ENCODE data around the gene MRPS9. TPM values are rescaled to one million over a fixed set of nuclear protein-coding genes. Genes with fewer than 3 reads are reported as not detected.

Gene MRPS9
- total and polyA plus RNA-seq, 2 of the 13 experiments (the other 11 are each of a cell fraction or from before 2014, with no cell fraction given): 31.2 to 91.8 TPM

DNA sequence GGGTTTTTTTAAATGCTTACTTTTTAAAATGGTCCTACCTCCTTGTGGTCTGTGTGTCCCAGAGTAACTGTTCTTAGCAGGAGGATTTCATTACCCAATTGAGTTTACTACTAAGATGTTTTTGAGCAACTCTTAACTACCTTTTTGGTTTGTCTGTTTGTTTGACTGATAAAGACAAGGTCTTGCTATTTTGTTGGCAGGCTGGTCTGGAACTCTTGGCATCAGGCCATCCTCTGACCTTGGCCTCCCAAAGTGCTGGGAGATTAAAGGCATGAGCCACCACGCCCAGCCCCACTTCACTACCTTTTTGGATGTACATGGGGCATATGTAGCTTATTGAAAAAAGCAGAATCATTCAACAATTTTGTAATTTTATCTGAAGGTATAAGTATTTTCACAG is 14.9 kb downstream of the MRPS9 start (continued):
- TF ChIP-seq HNRNPH1 (optimal IDR thresholded peaks at IDR 0.05; ENCODE audit: low read depth, low read length) (no peak), SNAI1 (CRISPR knock-in tag; IDR thresholded peaks at IDR 0.05; ENCODE audit: borderline replicate concordance) (no peak), ZNF207 (IDR thresholded peaks at IDR 0.05; ENCODE audit: borderline replicate concordance) (no peak), LCORL (IDR thresholded peaks at IDR 0.05) (no peak), LCORL (CRISPR knock-in tag; IDR thresholded peaks at IDR 0.05) (no peak), TCF7 (IDR thresholded peaks at IDR 0.05; ENCODE audit: low read depth) (peak; percentile 48; the same call in 1 of the 2 replicates), RBFOX2 (IDR thresholded peaks at IDR 0.05; ENCODE audit: low read depth, low read length) (no peak), GATAD2A (CRISPR knock-in tag; IDR thresholded peaks at IDR 0.05) (peak; percentile 44; the same call in 1 of the 2 replicates), MTA3 (CRISPR knock-in tag; IDR thresholded peaks at IDR 0.05) (no peak), EEA1 (CRISPR knock-in tag; IDR thresholded peaks at IDR 0.05; ENCODE audit: borderline replicate concordance) (no peak), GTF2F1 (IDR thresholded peaks at IDR 0.05; ENCODE audit: low read length) (no peak), PCBP2 (optimal IDR thresholded peaks at IDR 0.05; ENCODE audit: low read depth, low read length, poor library complexity, severe bottlenecking) (no peak), ZBTB7A (CRISPR knock-in tag; IDR thresholded peaks at IDR 0.05) (no peak), KDM1A (CRISPR knock-in tag; IDR thresholded peaks at IDR 0.05) (no peak), ZNF333 (CRISPR knock-in tag; IDR thresholded peaks at IDR 0.05; ENCODE audit: borderline replicate concordance) (no peak), NRL (CRISPR knock-in tag; IDR thresholded peaks at IDR 0.05; ENCODE audit: borderline replicate concordance) (no peak)
- TF ChIP-seq, protein P1, sequence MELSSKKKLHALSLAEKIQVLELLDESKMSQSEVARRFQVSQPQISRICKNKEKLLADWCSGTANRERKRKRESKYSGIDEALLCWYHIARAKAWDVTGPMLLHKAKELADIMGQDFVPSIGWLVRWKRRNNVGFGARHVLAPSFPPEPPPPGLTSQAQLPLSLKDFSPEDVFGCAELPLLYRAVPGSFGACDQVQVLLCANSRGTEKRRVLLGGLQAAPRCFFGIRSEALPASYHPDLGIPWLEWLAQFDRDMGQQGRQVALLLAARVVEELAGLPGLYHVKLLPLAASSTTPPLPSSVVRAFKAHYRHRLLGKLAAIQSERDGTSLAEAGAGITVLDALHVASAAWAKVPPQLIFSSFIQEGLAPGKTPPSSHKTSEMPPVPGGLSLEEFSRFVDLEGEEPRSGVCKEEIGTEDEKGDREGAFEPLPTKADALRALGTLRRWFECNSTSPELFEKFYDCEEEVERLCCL (CRISPR knock-in tag; IDR thresholded peaks at IDR 0.05; ENCODE audit: borderline replicate concordance): no peak
- TF ChIP-seq, protein P2, sequence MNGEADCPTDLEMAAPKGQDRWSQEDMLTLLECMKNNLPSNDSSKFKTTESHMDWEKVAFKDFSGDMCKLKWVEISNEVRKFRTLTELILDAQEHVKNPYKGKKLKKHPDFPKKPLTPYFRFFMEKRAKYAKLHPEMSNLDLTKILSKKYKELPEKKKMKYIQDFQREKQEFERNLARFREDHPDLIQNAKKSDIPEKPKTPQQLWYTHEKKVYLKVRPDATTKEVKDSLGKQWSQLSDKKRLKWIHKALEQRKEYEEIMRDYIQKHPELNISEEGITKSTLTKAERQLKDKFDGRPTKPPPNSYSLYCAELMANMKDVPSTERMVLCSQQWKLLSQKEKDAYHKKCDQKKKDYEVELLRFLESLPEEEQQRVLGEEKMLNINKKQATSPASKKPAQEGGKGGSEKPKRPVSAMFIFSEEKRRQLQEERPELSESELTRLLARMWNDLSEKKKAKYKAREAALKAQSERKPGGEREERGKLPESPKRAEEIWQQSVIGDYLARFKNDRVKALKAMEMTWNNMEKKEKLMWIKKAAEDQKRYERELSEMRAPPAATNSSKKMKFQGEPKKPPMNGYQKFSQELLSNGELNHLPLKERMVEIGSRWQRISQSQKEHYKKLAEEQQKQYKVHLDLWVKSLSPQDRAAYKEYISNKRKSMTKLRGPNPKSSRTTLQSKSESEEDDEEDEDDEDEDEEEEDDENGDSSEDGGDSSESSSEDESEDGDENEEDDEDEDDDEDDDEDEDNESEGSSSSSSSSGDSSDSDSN (CRISPR knock-in tag; IDR thresholded peaks at IDR 0.05): no peak
- TF ChIP-seq, protein P3, sequence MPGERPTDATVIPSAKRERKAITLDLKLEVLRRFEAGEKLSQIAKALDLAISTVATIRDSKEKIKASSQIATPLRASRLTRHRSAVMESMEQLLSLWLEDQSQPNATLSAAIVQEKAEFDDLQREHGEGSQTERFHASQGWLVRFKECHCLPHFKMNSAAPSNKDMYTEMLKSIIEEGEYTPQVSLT (CRISPR knock-in tag; IDR thresholded peaks at IDR 0.05; ENCODE audit: borderline replicate concordance, low read depth): no peak
- TF ChIP-seq, protein P4, sequence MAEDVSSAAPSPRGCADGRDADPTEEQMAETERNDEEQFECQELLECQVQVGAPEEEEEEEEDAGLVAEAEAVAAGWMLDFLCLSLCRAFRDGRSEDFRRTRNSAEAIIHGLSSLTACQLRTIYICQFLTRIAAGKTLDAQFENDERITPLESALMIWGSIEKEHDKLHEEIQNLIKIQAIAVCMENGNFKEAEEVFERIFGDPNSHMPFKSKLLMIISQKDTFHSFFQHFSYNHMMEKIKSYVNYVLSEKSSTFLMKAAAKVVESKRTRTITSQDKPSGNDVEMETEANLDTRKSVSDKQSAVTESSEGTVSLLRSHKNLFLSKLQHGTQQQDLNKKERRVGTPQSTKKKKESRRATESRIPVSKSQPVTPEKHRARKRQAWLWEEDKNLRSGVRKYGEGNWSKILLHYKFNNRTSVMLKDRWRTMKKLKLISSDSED (CRISPR knock-in tag; IDR thresholded peaks at IDR 0.05): no peak
- TF ChIP-seq, protein P5, sequence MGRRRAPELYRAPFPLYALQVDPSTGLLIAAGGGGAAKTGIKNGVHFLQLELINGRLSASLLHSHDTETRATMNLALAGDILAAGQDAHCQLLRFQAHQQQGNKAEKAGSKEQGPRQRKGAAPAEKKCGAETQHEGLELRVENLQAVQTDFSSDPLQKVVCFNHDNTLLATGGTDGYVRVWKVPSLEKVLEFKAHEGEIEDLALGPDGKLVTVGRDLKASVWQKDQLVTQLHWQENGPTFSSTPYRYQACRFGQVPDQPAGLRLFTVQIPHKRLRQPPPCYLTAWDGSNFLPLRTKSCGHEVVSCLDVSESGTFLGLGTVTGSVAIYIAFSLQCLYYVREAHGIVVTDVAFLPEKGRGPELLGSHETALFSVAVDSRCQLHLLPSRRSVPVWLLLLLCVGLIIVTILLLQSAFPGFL (CRISPR knock-in tag; IDR thresholded peaks at IDR 0.05): no peak
- TF ChIP-seq, protein P6, sequence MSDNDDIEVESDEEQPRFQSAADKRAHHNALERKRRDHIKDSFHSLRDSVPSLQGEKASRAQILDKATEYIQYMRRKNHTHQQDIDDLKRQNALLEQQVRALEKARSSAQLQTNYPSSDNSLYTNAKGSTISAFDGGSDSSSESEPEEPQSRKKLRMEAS (IDR thresholded peaks at IDR 0.05): no peak
- TF ChIP-seq, protein P7, sequence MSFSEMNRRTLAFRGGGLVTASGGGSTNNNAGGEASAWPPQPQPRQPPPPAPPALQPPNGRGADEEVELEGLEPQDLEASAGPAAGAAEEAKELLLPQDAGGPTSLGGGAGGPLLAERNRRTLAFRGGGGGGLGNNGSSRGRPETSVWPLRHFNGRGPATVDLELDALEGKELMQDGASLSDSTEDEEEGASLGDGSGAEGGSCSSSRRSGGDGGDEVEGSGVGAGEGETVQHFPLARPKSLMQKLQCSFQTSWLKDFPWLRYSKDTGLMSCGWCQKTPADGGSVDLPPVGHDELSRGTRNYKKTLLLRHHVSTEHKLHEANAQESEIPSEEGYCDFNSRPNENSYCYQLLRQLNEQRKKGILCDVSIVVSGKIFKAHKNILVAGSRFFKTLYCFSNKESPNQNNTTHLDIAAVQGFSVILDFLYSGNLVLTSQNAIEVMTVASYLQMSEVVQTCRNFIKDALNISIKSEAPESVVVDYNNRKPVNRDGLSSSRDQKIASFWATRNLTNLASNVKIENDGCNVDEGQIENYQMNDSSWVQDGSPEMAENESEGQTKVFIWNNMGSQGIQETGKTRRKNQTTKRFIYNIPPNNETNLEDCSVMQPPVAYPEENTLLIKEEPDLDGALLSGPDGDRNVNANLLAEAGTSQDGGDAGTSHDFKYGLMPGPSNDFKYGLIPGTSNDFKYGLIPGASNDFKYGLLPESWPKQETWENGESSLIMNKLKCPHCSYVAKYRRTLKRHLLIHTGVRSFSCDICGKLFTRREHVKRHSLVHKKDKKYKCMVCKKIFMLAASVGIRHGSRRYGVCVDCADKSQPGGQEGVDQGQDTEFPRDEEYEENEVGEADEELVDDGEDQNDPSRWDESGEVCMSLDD (CRISPR knock-in tag; IDR thresholded peaks at IDR 0.05; ENCODE audit: borderline replicate concordance): no peak

Measured in HepG2 (cell line).